ENCODE measurements around the gene ZNF888. TPM values are rescaled to one million over a fixed set of nuclear protein-coding genes. Genes with fewer than 3 reads are reported as not detected.
"Not testable (repeated sequence)": the region's sequence is repeated elsewhere in the genome, so short reads cannot be mapped to it uniquely, and the experiment has no call there.

The ZNF888 gene
- total RNA-seq, 2 experiments from 2014 or later: 4.6 to 6.7 TPM

GRCh38 chr19:52935434-52935833 lies 12.2 kb upstream of the ZNF888 start:
- no peak overlapping the region for H3K27ac Mint-ChIP-seq
- peaks cover 13% of the 10 kb centered on the region for H3K9me3 Mint-ChIP-seq (ENCODE audit: low read depth)
- no peak for ATAC-seq
- H3K27me3 Mint-ChIP-seq: no peaks in the 10 kb centered on the region
- no peak overlapping the region for H3K4me3 Mint-ChIP-seq
- peaks cover 21% of the 10 kb centered on the region for H3K4me1 Mint-ChIP-seq
- CTCF ChIA-PET: no interaction called here
- H3K36me3 Mint-ChIP-seq: peaks cover 68% of the 10 kb centered on the region
- DNase-seq: no peak

- H3K27me3 Mint-ChIP-seq; H3K4me3 Mint-ChIP-seq; CTCF ChIA-PET; DNase-seq; H3K9me3 Mint-ChIP-seq (ENCODE audit: low read depth); H3K27ac Mint-ChIP-seq; ATAC-seq: not testable (repeated sequence)
- peaks cover 27% of the 10 kb centered on the region for H3K4me1 Mint-ChIP-seq
- H3K36me3 Mint-ChIP-seq: peaks cover 43% of the 10 kb centered on the region
Measured at GRCh38 chr19:52924641-52925040, 1.4 kb upstream of the ZNF888 start.

GRCh38 chr19:52923778-52924593 lies 758 bp upstream of the ZNF888 start:
- H3K27me3 Mint-ChIP-seq: no peaks in the 10 kb centered on the region
- H3K4me3 Mint-ChIP-seq: peak overlapping the region; percentile 92
- peaks cover 36% of the 10 kb centered on the region for H3K36me3 Mint-ChIP-seq
- CTCF ChIA-PET: no interaction called here
- no peak for ATAC-seq
- peaks cover 27% of the 10 kb centered on the region for H3K4me1 Mint-ChIP-seq
- H3K27ac Mint-ChIP-seq: peak overlapping the region; percentile 90
- no peaks in the 10 kb centered on the region for H3K9me3 Mint-ChIP-seq (ENCODE audit: low read depth)
- no peak for DNase-seq

GRCh38 chr19:52917531-52917930 lies 5.7 kb downstream of the ZNF888 start:
- CTCF ChIA-PET: no interaction called here
- no peak for ATAC-seq
- Mint-ChIP-seq H3K4me3 (no peak overlapping the region), H3K27ac (no peak overlapping the region), H3K36me3 (peaks cover 61% of the 10 kb centered on the region), H3K4me1 (peaks cover 14% of the 10 kb centered on the region), H3K27me3 (no peaks in the 10 kb centered on the region), H3K9me3 (ENCODE audit: low read depth) (peaks cover 4% of the 10 kb centered on the region)
- DNase-seq: no peak

- ATAC-seq: no peak
- Mint-ChIP-seq H3K4me3 (no peak overlapping the region), H3K27me3 (no peaks in the 10 kb centered on the region), H3K27ac (no peak overlapping the region), H3K9me3 (ENCODE audit: low read depth) (peaks cover 35% of the 10 kb centered on the region), H3K36me3 (peaks cover 71% of the 10 kb centered on the region), H3K4me1 (no peaks in the 10 kb centered on the region)
- CTCF ChIA-PET: interaction anchor here (1.1 kb wide), 1 partner anchor 13 kb away, joined by 3 read pairs; the partner anchor contains the start of gene ZNF320
- no peak for DNase-seq
Measured at GRCh38 chr19:52910648-52911047, 12.6 kb downstream of the ZNF888 start.

- CTCF ChIA-PET, H3K4me3 Mint-ChIP-seq, H3K27me3 Mint-ChIP-seq, H3K4me1 Mint-ChIP-seq, DNase-seq, H3K27ac Mint-ChIP-seq, ATAC-seq: not testable (repeated sequence)
- peaks cover 29% of the 10 kb centered on the region for H3K9me3 Mint-ChIP-seq (ENCODE audit: low read depth)
- H3K36me3 Mint-ChIP-seq: peaks cover 41% of the 10 kb centered on the region
Measured at GRCh38 chr19:52904052-52904780, 19.0 kb downstream of the ZNF888 start.

GRCh38 chr19:52901842-52902241 lies 21.4 kb downstream of the ZNF888 start:
- H3K9me3 Mint-ChIP-seq (ENCODE audit: low read depth): peaks cover 19% of the 10 kb centered on the region
- H3K4me1 Mint-ChIP-seq: peaks cover 4% of the 10 kb centered on the region
- H3K27me3 Mint-ChIP-seq: no peaks in the 10 kb centered on the region
- H3K27ac Mint-ChIP-seq: no peak overlapping the region
- ATAC-seq: no peak
- CTCF ChIA-PET: no interaction called here
- no peak for DNase-seq
- no peak overlapping the region for H3K4me3 Mint-ChIP-seq
- H3K36me3 Mint-ChIP-seq: peaks cover 36% of the 10 kb centered on the region

GRCh38 chr19:52898596-52898995 lies 24.6 kb downstream of the ZNF888 start:
- peak overlapping the region; percentile 40 for H3K27ac Mint-ChIP-seq
- H3K4me1 Mint-ChIP-seq: peaks cover 10% of the 10 kb centered on the region
- CTCF ChIA-PET: interaction anchor here (1.2 to 1.5 kb wide), 2 partner anchors 12 to 15 kb away, joined by 3 read pairs; no protein-coding TSS in a partner anchor
- DNase-seq; H3K9me3 Mint-ChIP-seq (ENCODE audit: low read depth); ATAC-seq; H3K27me3 Mint-ChIP-seq; H3K4me3 Mint-ChIP-seq: not testable (repeated sequence)
- H3K36me3 Mint-ChIP-seq: peaks cover 35% of the 10 kb centered on the region

- ATAC-seq (no peak), DNase-seq (no peak)
- Mint-ChIP-seq H3K27me3 (no peaks in the 10 kb centered on the region), H3K36me3 (peaks cover 37% of the 10 kb centered on the region), H3K9me3 (ENCODE audit: low read depth) (peaks cover 7% of the 10 kb centered on the region), H3K27ac (no peak overlapping the region), H3K4me1 (peaks cover 10% of the 10 kb centered on the region), H3K4me3 (peak overlapping the region; percentile 88)
- CTCF ChIA-PET: interaction anchor here (1.2 to 1.5 kb wide), 2 partner anchors 12 to 16 kb away, joined by 3 read pairs; no protein-coding TSS in a partner anchor
Measured at GRCh38 chr19:52898101-52898500, 25.1 kb downstream of the ZNF888 start.

GRCh38 chr19:52897138-52897935 lies 25.9 kb downstream of the ZNF888 start, which contains the start of gene ZNF320:
ZNF320 (minus strand) TSS chr19:52897635; CDS start chr19:52890255, 7,380 bp downstream.
- CTCF ChIA-PET: interaction anchor here (1.2 to 1.5 kb wide), 2 partner anchors 13 to 16 kb away, joined by 3 read pairs; no protein-coding TSS in a partner anchor
- Mint-ChIP-seq H3K4me3 (peak within 1 kb of the TSS; percentile 88), H3K27me3 (no peaks in the 10 kb centered on the region), H3K9me3 (ENCODE audit: low read depth) (peaks cover 7% of the 10 kb centered on the region), H3K4me1 (peaks cover 10% of the 10 kb centered on the region), H3K36me3 (peaks cover 44% of the 10 kb centered on the region), H3K27ac (peak within 1 kb of the TSS; percentile 94)
- ATAC-seq: peak; percentile 100
- peak; percentile 96 for DNase-seq

- DNase-seq: no peak
Measured at GRCh38 chr19:52896431-52897137, 26.6 kb downstream of the ZNF888 start.

GRCh38 chr19:52891336-52891735 lies 31.9 kb downstream of the ZNF888 start:
- Mint-ChIP-seq H3K27ac (no peak overlapping the region), H3K4me1 (peaks cover 4% of the 10 kb centered on the region)
- CTCF ChIA-PET: no interaction called here

More at GRCh38 chr19:52896431-52897137, 26.6 kb downstream of the ZNF888 start:
- peak overlapping the region; percentile 94 for H3K27ac Mint-ChIP-seq
- no peak for ATAC-seq
- H3K9me3 Mint-ChIP-seq (ENCODE audit: low read depth): peaks cover 7% of the 10 kb centered on the region
- no peaks in the 10 kb centered on the region for H3K27me3 Mint-ChIP-seq
- peaks cover 10% of the 10 kb centered on the region for H3K4me1 Mint-ChIP-seq
- H3K36me3 Mint-ChIP-seq: peaks cover 50% of the 10 kb centered on the region
- peak overlapping the region; percentile 88 for H3K4me3 Mint-ChIP-seq
- CTCF ChIA-PET: no interaction called here

More at GRCh38 chr19:52891336-52891735, 31.9 kb downstream of the ZNF888 start:
- peaks cover 4% of the 10 kb centered on the region for H3K9me3 Mint-ChIP-seq (ENCODE audit: low read depth)
- DNase-seq (no peak), ATAC-seq (no peak)
- no peaks in the 10 kb centered on the region for H3K27me3 Mint-ChIP-seq
- no peak overlapping the region for H3K4me3 Mint-ChIP-seq
- H3K36me3 Mint-ChIP-seq: peaks cover 81% of the 10 kb centered on the region
